A673 (cell line): ENCODE results near the gene GOLGA7B. TPM values are rescaled to one million over a fixed set of nuclear protein-coding genes. Genes with fewer than 3 reads are reported as not detected.

Experiments
- BruUV-seq: library from RNA; stranded (reverse); fragments of 400-500 nt; replicated peaks from 2 replicates; lab custom pipeline; 2021; lab: Mats Ljungman, UMichigan
- CTCF ChIA-PET: fragments of 300-600 bp; sonication (Branson Sonifier 250); formaldehyde crosslinking; loops from one replicate; lab custom pipeline; 2022; ENCODE audit warnings: antibody characterized with exemption; lab: Charles Lee
- POLR2A ChIA-PET: fragments of 300-600 bp; sonication (Branson Sonifier 250); formaldehyde crosslinking; loops from one replicate; lab custom pipeline; 2022; ENCODE audit warnings: antibody characterized with exemption; ENCODE audit not compliant: low non-redundant PET; lab: Charles Lee
- DNase-seq: peaks from one replicate; pipeline ENCODE4 v3.0.0-alpha.2; 2015; ENCODE audit warnings: low spot score
- H3K27ac ChIP-seq: fragments of 200-600 bp; sonication (generic); 2 replicates; pipeline ENCODE4 v1.5.1; 2016; ENCODE audit warnings: mixed run types, low read depth, mild to moderate bottlenecking, mixed read lengths, antibody characterized with exemption, low read length; ENCODE audit not compliant: poor library complexity, severe bottlenecking
- H3K27me3 ChIP-seq: fragments of 200-600 bp; sonication (generic); replicated peaks from 2 replicates; pipeline ENCODE4 v1.6.1; 2017; ENCODE audit warnings: mixed run types, low read depth, mild to moderate bottlenecking, mixed read lengths, antibody characterized with exemption, low read length; ENCODE audit not compliant: insufficient read depth, poor library complexity
- H3K36me3 ChIP-seq: fragments of 200-600 bp; sonication (generic); 2 replicates; pipeline ENCODE4 v1.6.1; 2016; ENCODE audit warnings: mixed run types, mild to moderate bottlenecking, mixed read lengths, antibody characterized with exemption, low read length; ENCODE audit not compliant: insufficient read depth, poor library complexity, severe bottlenecking
- H3K4me1 ChIP-seq: fragments of 200-600 bp; sonication (generic); 2 replicates; pipeline ENCODE4 v1.6.1; 2017; ENCODE audit warnings: mixed run types, mild to moderate bottlenecking, mixed read lengths, antibody characterized with exemption, low read length; ENCODE audit not compliant: insufficient read depth, poor library complexity, severe bottlenecking
- H3K4me3 ChIP-seq: fragments of 200-600 bp; sonication (generic); 2 replicates; pipeline ENCODE4 v1.5.1; 2016; ENCODE audit warnings: low read depth, mixed run types, mild to moderate bottlenecking, mixed read lengths, low read length; ENCODE audit not compliant: poor library complexity, severe bottlenecking
- H3K9me3 ChIP-seq: fragments of 200-600 bp; sonication (generic); 2 replicates; pipeline ENCODE4 v1.6.1; 2016; ENCODE audit warnings: mixed run types, low read depth, mild to moderate bottlenecking, mixed read lengths, antibody characterized with exemption, low read length; ENCODE audit not compliant: poor library complexity, severe bottlenecking
- EZH2 ChIP-seq: fragments of 200-600 bp; sonication (generic); IDR thresholded peaks from 2 replicates; pipeline ENCODE4 v1.6.1; 2017; ENCODE audit warnings: borderline replicate concordance, low read depth, mild to moderate bottlenecking, mixed read lengths, antibody characterized with exemption, low read length; ENCODE audit not compliant: poor library complexity, severe bottlenecking
- intact Hi-C: fragments of 100-400 bp; cut with micrococcal nuclease; formaldehyde crosslinking; loops from one replicate; pipeline ENCODE4 v1.10.0; 2022; ENCODE audit not compliant: unreplicated experiment
- total RNA-seq: library from RNA; stranded (reverse); gene quantifications from 2 replicates; pipeline ENCODE4 v1.2.3, GENCODE V29; 2021
- TF ChIP-seq, protein P1 (sequence below): fragments of 300-800, 200-600 bp; sonication (generic); conservative IDR thresholded peaks from 2 replicates; pipeline ENCODE4 v1.5.1; 2017; ENCODE audit warnings: low read depth, mild to moderate bottlenecking, antibody characterized with exemption, low read length, moderate library complexity, mixed read lengths

The GOLGA7B gene
- total RNA-seq, 1 experiment from 2014 or later: 0.64 TPM

DNA sequence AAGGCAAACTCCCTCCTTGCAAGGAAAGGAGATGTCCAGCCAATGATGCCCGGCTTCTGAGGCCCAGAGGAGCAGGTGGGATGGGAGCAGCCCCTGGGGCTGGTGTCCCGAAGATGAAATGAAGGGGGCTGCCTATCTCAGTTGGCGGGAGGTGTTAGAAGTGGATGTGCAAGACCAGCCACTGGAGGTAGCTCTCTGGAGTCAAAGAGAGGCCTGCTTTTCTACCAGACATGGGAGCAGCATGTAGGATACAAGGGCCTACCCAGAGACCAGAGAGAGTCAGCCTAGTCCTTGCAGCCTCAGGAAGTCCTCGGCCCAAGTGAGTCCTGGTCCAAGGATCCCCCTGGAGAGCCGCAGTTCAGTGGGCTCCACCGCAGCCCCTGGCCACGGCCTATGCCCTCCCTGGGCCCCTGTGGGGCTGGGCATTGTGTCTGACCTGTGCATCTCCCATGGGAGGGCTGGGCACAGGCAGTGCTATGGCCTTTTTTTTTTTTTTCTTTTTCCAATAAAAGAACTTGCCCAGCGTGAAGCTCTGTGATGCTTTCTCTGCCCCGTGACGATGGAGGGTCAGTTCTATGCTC is 17.7 kb downstream of the GOLGA7B start:
- ChIA-PET POLR2A (no interaction called here), CTCF (no interaction called here)
- DNase-seq: no peak
- intact Hi-C loops: no loop called here
- H3K27me3 ChIP-seq: no peaks in the 10 kb centered on the region
- H3K4me3 ChIP-seq: no peak overlapping the region
- H3K27ac ChIP-seq: no peak overlapping the region
- no TSS peak for BruUV-seq
- H3K4me1 ChIP-seq: peaks cover 12% of the 10 kb centered on the region
- H3K9me3 ChIP-seq: no peaks in the 10 kb centered on the region
- H3K36me3 ChIP-seq: no peaks in the 10 kb centered on the region
- TF ChIP-seq, protein P1, sequence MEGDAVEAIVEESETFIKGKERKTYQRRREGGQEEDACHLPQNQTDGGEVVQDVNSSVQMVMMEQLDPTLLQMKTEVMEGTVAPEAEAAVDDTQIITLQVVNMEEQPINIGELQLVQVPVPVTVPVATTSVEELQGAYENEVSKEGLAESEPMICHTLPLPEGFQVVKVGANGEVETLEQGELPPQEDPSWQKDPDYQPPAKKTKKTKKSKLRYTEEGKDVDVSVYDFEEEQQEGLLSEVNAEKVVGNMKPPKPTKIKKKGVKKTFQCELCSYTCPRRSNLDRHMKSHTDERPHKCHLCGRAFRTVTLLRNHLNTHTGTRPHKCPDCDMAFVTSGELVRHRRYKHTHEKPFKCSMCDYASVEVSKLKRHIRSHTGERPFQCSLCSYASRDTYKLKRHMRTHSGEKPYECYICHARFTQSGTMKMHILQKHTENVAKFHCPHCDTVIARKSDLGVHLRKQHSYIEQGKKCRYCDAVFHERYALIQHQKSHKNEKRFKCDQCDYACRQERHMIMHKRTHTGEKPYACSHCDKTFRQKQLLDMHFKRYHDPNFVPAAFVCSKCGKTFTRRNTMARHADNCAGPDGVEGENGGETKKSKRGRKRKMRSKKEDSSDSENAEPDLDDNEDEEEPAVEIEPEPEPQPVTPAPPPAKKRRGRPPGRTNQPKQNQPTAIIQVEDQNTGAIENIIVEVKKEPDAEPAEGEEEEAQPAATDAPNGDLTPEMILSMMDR: no peak
- no peak for TF ChIP-seq EZH2

DNA sequence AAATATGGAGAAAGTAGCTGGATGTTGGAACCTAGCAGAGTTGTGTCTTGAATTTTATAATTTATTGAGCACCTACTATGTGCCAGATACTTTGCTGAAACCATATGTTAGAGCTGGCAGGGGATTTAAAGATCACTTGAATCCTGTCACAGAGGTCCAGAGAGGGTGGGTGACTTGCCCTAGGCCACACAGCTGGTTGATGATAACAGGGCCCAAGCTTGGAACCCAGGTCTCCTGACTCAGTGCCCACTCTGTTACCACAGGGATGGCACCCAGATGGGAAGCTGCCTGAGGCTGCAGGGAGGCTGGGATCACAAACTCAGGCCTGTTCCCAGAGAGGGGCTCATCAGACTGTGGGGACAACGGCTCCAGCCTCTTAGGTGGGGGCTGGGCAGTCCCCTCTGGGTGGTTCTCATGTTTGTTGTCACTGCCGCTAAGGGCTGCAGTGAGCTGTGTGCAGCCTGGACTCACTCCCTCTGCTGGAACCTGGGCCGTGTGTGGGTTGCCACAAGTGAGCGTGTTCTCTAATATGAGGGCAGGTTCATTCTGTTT is 18.6 kb downstream of the GOLGA7B start:
- intact Hi-C loops: no loop called here
- Histone ChIP-seq H3K36me3 (no peaks in the 10 kb centered on the region), H3K4me1 (peaks cover 12% of the 10 kb centered on the region), H3K4me3 (no peak overlapping the region), H3K27me3 (no peaks in the 10 kb centered on the region), H3K27ac (no peak overlapping the region), H3K9me3 (no peaks in the 10 kb centered on the region)
- ChIA-PET CTCF (interaction anchor here (1.0 to 1.5 kb wide), 2 partner anchors 71 to 76 kb away, joined by 5 to 11 read pairs; no protein-coding TSS in a partner anchor), POLR2A (interaction anchor here (0.6 kb wide), 1 partner anchor 236 kb away, joined by 3 read pairs; no protein-coding TSS in a partner anchor)
- TF ChIP-seq EZH2: no peak
- TF ChIP-seq, protein P1: no peak
- BruUV-seq: no TSS peak
- no peak for DNase-seq

DNA sequence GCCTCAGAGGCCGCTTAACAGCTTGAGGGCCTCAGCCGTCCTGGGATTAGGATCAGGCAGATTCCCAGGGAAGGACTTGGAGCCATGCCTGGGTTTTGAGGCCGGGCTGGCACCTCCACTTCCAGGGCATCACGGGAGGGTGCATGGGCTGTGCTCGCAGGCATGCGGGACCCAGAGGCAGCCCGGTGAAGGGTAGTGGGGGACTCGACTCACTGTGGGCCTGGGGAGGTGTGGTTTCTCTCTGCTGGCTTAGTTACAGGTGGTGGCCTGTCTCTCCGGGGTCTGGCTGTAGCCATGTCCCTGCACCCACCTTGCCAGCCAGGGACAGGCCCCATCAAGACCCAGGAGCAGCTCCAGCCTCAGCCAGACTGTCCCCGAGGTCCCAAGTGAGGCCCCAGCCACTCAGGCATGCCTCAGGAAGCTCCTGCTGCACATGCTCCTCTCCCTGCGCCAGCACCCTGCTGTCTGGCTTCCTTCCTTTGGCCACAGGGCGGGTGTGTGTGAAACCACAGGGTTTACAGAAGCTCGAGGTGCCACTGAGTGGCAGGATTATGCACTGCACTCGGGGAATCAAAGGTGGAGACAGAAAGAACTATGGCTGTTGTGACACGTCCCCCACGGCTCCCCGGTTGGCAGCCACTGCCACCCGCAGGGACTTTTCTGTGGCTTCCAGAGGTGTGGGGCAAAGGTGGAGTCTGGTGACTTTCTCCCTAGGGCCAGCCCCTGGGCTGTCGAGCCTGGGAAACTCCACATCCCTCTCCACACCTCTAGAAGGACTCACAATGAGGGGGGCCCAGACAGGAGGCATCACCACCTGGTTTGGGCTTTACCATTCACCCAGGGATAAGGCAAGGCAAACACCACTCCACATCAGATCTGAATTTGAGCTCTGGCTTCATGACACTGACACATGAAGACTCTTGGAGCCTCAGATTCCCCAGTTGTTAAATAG is 19.7 kb downstream of the GOLGA7B start:
- DNase-seq: peak; percentile 96
- TF ChIP-seq EZH2: no peak
- TF ChIP-seq, protein P1: peak; percentile 82
- peak overlapping the region; percentile 11 for H3K27ac ChIP-seq
- POLR2A ChIA-PET: no interaction called here
- intact Hi-C loops: loop anchor here (1.0 kb wide), 1 partner anchor 77 kb away; no protein-coding TSS in a partner anchor
- H3K36me3 ChIP-seq: no peaks in the 10 kb centered on the region
- no TSS peak for BruUV-seq
- peaks cover 12% of the 10 kb centered on the region for H3K4me1 ChIP-seq
- no peaks in the 10 kb centered on the region for H3K9me3 ChIP-seq
- no peaks in the 10 kb centered on the region for H3K27me3 ChIP-seq
- CTCF ChIA-PET: interaction anchor here (0.6 to 1.5 kb wide), 10 partner anchors 73 to 172 kb away, joined by 3 to 11 read pairs (median 5); no protein-coding TSS in a partner anchor
- no peak overlapping the region for H3K4me3 ChIP-seq
